Stimulated activated CD8-positive, alpha-beta memory T cell treated with anti-CD3 and anti-CD28 coated beads, Interleukin-4, amount 100 ng/mL, for 24 hours (primary cell): ENCODE data around the gene ZNF559.
"Not testable (repeated sequence)": the region's sequence is repeated elsewhere in the genome, so short reads cannot be mapped to it uniquely, and the experiment has no call there.

ENCODE experiments used
- DNase-seq: peaks from one replicate; pipeline ENCODE4 v3.0.0-alpha.2; 2020; ENCODE audit warnings: low read depth

Gene ZNF559

DNA sequence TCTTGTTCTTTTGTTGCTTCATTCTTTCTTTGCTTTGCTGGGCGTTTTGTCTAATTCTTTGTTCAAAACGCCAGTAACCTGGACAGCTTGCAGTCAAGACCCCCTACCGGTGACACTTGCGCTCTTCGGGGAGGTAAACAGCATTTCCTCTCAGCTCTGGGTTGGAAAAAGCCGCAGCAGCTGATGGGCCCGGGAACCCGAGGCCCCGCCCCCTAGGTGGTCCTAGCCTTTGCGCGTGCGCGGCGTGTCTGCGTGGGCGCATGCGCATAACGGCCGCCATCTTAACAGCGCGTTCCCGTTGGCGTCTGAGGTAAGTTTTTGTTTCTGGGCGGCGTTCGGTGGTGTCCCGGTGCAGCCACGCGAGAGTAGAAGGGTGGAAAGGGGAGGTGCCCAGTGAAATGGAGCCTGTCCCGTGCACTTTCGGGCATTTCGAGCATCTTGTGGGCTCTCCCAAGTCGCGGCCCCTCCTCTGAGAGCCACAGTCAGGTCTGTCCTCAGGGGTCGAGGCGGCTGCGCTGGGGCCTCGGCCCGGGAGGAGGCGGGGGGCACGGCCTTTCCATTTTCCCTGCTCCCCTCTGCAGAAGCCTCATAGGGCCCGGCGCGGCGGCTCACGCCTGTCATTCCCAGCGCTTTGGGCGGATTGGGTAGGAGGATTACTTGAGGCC lies at the start of gene ZNF559:
TSS of gene ZNF559 (plus strand) at position 261 of the 665 bp plus-strand sequence. CDS start 14,371 bp downstream, outside the sequence.
- DNase-seq: peak; percentile 96

- peak; percentile 25 for DNase-seq
Observed at GRCh38 chr19:9283485-9283884, 40.5 kb upstream of the ZNF559 start.

DNA sequence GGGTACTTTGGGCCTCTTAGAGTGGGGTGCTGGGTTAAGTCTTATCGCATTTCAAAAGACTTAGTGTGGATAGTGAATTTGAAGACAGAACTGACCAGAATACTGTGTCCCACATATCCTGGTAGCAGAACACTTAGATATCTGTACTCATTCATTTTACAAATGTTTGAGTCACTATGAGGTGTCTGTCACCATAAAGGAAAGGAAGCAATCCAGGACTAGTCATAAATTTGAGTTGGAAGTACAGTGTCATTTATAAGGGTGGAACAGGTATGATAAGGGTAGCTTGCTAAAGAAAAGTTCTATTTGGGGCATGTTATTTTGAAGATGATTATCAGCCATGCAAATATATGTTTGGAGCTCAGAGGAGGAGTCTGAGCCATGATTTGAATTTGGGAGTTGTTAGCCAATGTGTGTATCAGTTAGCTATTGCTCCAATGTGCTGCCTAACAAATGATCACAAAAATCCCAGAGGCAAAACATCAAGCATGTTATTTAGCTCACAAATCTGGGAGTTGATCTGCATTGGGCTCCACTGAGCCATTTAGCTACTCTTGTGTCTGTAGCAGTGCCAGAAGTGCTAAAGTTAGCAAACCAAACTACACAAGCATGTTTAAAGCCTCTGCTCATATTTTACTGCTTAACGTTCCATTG lies 34.6 kb upstream of the ZNF559 start:
- no peak for DNase-seq

- no peak for DNase-seq
Observed at GRCh38 chr19:9295411-9295849, 28.5 kb upstream of the ZNF559 start.

- no peak for DNase-seq
Observed at GRCh38 chr19:9296336-9296735, 27.6 kb upstream of the ZNF559 start.

DNA sequence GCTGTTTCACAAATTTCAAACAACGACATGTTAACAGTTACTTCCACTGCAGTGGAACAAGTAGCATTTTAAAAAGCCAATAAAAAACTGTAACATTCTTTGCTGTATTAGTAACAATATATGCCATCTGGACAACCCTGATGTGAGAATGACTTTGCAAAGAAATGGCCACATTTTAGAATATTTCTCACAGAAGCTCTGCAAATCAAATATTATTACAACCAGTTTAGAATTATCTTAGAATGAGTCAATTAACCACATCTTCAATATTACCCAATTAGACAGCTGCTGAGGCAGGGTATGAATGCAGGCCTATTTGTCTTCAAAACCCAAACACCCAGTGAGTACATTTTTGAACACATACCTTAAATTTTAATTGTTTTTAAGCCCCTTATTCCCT lies 17.5 kb upstream of the ZNF559 start:
- no peak for DNase-seq

DNA sequence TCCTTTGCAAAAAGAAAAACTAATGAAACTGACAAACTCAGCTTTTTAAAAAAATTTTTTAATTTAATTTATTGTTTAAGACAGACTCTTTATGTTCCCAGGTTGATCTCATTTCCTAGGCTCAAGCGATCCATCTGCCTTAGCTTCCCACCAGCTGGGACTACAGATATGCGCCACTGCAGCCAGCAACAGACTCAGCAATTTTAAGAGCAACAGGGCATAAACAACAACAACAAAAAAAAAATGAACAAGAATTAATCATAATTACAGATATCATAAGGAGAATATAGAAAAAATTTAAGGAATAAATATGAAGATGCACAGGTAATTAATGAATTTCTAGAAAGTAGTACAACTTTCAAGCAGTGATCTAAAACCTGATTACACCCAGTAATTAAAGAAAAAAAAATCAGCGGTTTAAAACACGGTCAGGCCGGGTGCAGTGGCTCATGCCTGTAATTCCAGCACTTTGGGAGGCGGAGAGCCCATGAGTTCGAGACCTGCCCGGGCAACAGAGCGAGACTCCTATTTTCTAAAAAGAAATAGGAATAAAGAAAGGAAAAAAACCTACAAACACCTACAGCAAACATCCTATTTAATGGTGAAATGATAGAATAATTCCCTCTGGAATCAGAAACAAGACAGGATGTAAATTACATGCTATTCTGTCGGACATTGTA lies 15.7 kb upstream of the ZNF559 start:
- DNase-seq: no peak

DNA sequence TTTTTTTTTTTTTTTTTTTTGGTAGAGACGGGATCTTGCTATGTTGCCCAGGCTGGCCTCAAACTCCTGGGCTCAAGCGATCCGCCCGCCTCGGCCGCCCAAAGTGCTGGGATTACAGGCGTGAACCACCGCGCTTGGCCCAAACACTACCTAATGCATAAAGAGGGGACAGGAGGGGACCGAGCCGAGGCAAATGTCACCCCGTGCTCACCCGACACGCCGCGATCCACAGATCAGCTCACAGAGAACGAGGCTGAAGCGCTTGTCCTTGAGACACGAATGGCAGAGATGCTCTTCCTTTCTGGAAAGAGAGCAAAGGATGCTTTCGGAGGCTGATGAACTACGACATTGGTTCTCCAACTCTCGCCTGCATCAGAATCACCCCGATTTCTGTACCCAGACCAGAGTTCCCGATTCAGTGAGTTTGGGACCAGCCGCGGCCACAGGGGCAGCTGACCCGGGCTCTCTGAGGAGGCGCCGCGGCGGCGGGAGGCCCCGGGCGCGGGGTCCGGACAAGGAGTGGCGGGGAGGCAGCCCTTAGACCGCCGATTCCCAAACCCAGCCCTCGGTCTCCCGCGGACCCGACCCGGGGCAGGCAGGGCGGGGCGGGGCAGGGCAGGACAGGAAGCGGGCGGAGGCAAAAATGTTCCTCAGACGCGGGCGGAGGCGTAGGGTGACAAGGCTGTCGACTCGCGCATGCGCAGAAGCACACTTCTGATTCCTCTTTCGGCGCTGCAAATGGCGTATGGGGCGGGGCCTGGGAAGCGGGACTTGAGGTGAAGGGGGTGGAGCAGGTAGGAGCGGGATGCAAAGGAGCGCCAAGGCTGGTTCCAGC lies 14.6 kb upstream of the ZNF559 start, which contains the start of gene ZNF699:
TSS of gene ZNF699 (minus strand) at position 700 of the 835 bp plus-strand sequence. CDS start 4,719 bp downstream, outside the sequence.
- peak; percentile 98 for DNase-seq

DNA sequence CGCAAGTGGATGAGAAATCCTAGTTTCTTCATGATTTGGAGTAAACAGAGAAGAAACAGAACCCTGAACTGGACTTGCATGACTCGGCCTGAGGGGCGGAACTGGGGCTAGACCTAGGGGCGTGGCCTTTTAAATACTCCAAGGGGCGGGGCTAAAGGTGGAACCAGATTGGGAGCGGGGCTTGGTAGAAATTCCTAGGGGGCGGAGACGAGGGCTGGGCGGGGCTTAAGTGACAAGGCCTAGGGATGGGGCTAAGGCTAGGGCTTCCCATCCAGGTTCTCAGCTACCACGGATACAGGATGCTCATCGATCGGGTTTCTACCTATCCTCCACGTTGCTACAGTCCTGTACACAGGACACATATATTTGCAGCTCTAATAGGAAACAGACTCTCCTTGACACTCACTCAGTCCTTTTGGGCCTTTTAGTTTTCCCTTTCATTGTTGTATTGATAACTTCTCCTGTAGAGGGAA lies 14.0 kb upstream of the ZNF559 start:
- DNase-seq: peak; percentile 79

DNA sequence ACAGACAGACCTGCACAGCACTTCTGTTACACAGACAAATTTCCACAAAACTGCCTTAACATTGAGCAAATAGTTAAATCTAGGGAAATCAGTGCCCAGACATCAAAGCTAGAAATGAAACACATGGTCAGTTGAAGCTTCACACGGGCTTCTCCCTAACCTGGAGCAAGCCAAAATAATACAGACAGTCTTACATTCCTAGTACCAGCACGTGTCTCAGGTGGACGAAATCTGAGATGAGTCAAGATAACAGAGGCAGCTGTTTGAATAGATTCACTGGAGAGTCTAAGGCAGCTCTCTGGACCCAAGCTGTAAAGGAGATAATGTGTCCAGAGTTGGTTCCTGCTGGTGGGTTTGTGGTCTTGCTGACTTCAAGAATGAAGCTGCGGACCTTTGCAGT lies 10.2 kb upstream of the ZNF559 start:
- no peak for DNase-seq

- no peak for DNase-seq
Observed at GRCh38 chr19:9321338-9321737, 2.6 kb upstream of the ZNF559 start.

GRCh38 chr19:9321756-9322155 lies 2.2 kb upstream of the ZNF559 start:
- not testable (repeated sequence) for DNase-seq

GRCh38 chr19:9322201-9322600 lies 1.8 kb upstream of the ZNF559 start:
- not testable (repeated sequence) for DNase-seq

- DNase-seq: peak; percentile 16
Observed at GRCh38 chr19:9323557-9323918, 441 bp upstream of the ZNF559 start.

DNA sequence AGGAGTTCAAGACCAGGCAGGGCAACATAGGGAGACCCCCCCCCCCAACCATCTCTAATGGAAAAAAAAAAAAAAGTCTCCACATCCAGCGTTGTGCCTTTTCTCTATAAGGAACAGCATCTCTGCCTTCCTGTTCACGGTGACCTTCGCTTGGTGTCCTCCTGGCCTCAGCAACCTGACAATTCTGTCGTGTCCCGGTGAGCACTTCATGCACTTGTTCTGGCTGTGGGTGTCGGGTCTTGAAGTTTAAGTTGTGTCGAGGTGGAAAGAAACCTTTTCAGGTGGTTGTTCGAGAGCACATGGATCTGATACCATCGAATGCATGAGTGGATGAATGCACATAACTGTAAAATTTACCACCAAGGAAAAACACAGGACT lies 594 bp downstream of the ZNF559 start:
- DNase-seq: no peak

DNA sequence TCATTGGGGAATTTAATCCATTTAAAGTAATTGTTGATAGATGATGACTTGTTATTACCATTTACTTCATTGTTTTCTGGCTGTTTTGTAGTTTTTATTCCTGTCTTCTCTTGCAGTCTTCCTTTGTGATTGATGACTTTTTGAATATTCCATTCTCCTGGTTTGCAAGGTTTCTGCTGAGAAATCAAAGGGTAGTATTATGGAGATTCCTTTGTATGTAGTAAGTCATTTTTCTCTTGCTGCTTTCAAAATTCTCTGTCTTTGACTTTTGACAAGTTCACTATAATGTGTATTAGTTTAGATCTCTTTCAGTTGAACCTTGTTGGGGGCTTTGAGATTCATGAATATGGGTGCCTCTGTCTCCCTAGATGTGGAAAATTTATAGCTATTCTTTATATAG lies 6.0 kb downstream of the ZNF559 start:
- no peak for DNase-seq

- DNase-seq: no peak
Observed at GRCh38 chr19:9342610-9343304, 18.8 kb downstream of the ZNF559 start.

GRCh38 chr19:9345005-9345404 lies 21.0 kb downstream of the ZNF559 start:
- DNase-seq: no peak

- DNase-seq: no peak
Observed at GRCh38 chr19:9348253-9348652, 24.3 kb downstream of the ZNF559 start.

DNA sequence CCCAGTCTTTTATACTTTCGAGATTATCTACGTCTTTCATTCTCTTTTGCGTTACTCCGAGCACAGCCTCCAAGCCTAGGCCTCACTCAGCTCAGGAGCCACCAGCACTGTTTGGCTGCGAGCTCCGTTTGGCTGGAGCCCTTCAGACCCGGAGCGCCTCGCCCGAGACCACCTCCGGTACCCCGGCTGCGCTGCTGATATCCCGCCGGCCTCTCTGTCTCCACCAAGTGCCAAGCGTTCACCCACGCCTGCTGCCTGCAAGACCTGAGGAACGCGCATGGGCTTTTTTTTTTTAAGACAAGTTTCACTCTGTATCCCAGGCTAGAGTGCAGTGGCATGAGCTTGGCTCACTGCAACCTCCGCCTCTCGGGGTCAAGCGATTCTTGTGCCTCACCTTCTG lies 24.7 kb downstream of the ZNF559 start:
- DNase-seq: no peak

- no peak for DNase-seq
Observed at GRCh38 chr19:9352505-9352904, 28.5 kb downstream of the ZNF559 start.
